ENCODE measurements around the gene DNAH3. TPM values are rescaled to one million over a fixed set of nuclear protein-coding genes. Genes with fewer than 3 reads are reported as not detected.
"Not testable (repeated sequence)": the region's sequence is repeated elsewhere in the genome, so short reads cannot be mapped to it uniquely, and the experiment has no call there.

Gene DNAH3
- total RNA-seq, 4 donors from 2014 or later: under 0.01 to 2.1 (median 0.93) TPM

DNA sequence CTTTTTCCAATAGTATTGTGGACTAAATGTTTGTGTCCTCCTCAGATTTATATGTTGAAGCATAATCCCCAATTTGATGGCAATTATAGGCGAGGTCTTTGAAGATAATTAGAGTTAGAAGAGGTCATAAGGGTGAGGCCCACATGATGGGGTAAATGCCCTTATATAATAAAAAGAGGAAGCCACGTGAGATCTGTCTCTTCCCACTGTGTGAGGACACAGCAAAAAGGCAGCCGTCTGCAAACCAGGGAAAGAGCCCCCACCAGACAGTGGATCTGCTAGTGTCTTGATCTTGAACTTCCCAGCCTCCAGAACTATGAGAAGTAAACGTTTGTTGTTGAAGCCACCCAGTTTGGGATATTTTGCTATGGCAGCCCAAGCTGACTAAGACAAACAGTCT, 174.1 kb downstream of the DNAH3 start:
- Histone ChIP-seq H3K36me3 (no peaks in the 10 kb centered on the region), H3K9me3 (no peaks in the 10 kb centered on the region), H3K27ac (no peak overlapping the region), H3K4me3 (no peak overlapping the region), H3K4me1 (no peaks in the 10 kb centered on the region), H3K27me3 (no peaks in the 10 kb centered on the region)
- intact Hi-C loops (cut with DNase I; ENCODE audit: low total_unique reads): no loop called here
- DNase-seq: no peak
- TF ChIP-seq CTCF (IDR thresholded peaks at IDR 0.05): no peak
- TF ChIP-seq POLR2A (IDR thresholded peaks at IDR 0.05): no peak

- H3K27me3 ChIP-seq; H3K9me3 ChIP-seq; H3K4me3 ChIP-seq; H3K4me1 ChIP-seq; intact Hi-C loops (cut with DNase I; ENCODE audit: low total_unique reads); H3K36me3 ChIP-seq; DNase-seq; H3K27ac ChIP-seq: not testable (repeated sequence)
These were observed 177.4 kb downstream of the DNAH3 start for GRCh38 chr16:20973201-20973600.

GRCh38 chr16:20971401-20971800, 179.2 kb downstream of the DNAH3 start:
- TF ChIP-seq POLR2A (IDR thresholded peaks at IDR 0.05) (no peak), CTCF (IDR thresholded peaks at IDR 0.05) (no peak)
- no peaks in the 10 kb centered on the region for H3K4me1 ChIP-seq
- no peak for DNase-seq
- H3K36me3 ChIP-seq: no peaks in the 10 kb centered on the region
- H3K9me3 ChIP-seq: no peaks in the 10 kb centered on the region
- no peak overlapping the region for H3K27ac ChIP-seq
- intact Hi-C loops (cut with DNase I; ENCODE audit: low total_unique reads): no loop called here
- H3K27me3 ChIP-seq: no peaks in the 10 kb centered on the region
- no peak overlapping the region for H3K4me3 ChIP-seq

- no peak for DNase-seq
- Histone ChIP-seq H3K4me3 (no peak overlapping the region), H3K4me1 (no peaks in the 10 kb centered on the region), H3K27me3 (no peaks in the 10 kb centered on the region), H3K36me3 (no peaks in the 10 kb centered on the region), H3K27ac (no peak overlapping the region), H3K9me3 (no peaks in the 10 kb centered on the region)
- no peak for TF ChIP-seq CTCF (IDR thresholded peaks at IDR 0.05)
- intact Hi-C loops (cut with DNase I; ENCODE audit: low total_unique reads): no loop called here
These were observed 181.3 kb downstream of the DNAH3 start for GRCh38 chr16:20969386-20969785.

DNA sequence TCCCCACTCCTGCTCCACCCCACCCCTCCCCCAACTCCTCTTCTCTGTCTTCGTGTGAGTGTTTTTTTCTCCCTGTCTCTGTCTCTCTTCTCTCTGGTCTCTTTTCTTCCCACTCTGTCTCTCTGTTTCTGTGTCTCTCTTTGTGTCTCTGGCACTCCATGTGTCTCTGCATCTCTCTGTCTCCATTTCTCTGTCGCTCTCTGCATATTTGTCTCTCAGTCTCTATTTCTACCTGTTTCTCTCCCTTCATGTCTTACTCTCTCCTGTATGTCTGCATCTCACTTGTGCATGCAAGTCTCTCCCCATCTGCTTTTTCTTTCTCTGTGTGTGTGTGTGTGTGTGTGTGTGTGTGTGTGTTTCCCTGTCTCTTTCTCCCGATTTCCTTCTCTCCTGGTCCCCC, 181.9 kb downstream of the DNAH3 start:
- Histone ChIP-seq H3K36me3 (no peaks in the 10 kb centered on the region), H3K27me3 (no peaks in the 10 kb centered on the region), H3K27ac (no peak overlapping the region), H3K4me1 (no peaks in the 10 kb centered on the region), H3K9me3 (no peaks in the 10 kb centered on the region), H3K4me3 (no peak overlapping the region)
- intact Hi-C loops (cut with DNase I; ENCODE audit: low total_unique reads): no loop called here
- DNase-seq: no peak
- TF ChIP-seq POLR2A (IDR thresholded peaks at IDR 0.05) (no peak), CTCF (IDR thresholded peaks at IDR 0.05) (no peak)

- Histone ChIP-seq H3K27ac (no peak overlapping the region), H3K4me3 (no peak overlapping the region), H3K4me1 (no peaks in the 10 kb centered on the region), H3K9me3 (no peaks in the 10 kb centered on the region), H3K36me3 (no peaks in the 10 kb centered on the region), H3K27me3 (no peaks in the 10 kb centered on the region)
- intact Hi-C loops (cut with DNase I; ENCODE audit: low total_unique reads): no loop called here
- no peak for DNase-seq
- TF ChIP-seq POLR2A (IDR thresholded peaks at IDR 0.05): no peak
- no peak for TF ChIP-seq CTCF (IDR thresholded peaks at IDR 0.05)
These were observed 189.7 kb downstream of the DNAH3 start for GRCh38 chr16:20960899-20961298.
